ENCODE measurements around the gene ADAT2.

Gene ADAT2

GRCh38 chr6:143390278-143390677 lies 60.2 kb downstream of the ADAT2 start:
- Histone ChIP-seq H2AK5ac (ENCODE audit: low read length) (no peak overlapping the region), H3K4ac (ENCODE audit: low read depth, low read length) (no peak overlapping the region)

DNA sequence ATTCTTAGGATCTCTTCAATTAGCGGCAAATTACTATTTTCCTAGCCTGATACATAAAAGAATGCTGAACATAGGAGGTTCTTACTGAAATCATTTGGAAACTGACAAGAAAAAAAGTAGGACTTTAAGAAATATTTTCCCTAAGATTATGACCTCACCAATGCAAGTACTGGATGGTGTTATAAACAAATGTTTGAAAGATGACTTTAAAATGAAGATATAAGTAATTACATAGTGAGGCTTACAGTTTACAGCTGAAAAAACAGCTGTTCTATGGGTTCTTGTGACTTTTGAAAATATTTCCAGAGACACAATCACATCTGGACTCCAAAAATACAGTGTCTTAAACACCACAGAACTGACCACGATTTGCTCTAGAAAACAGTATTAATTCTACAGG lies 64.9 kb downstream of the ADAT2 start:
- Histone ChIP-seq H4K8ac (ENCODE audit: low read depth, low read length) (no peak overlapping the region), H3K9me3 (ENCODE audit: insufficient read depth, low read depth, low read length) (peaks cover 2% of the 10 kb centered on the region), H3K23ac (ENCODE audit: low read length) (no peak overlapping the region), H2BK12ac (ENCODE audit: low read length) (no peak overlapping the region), H3K4me2 (ENCODE audit: low read length) (no peak overlapping the region), H3K36me3 (ENCODE audit: control insufficient read depth in 1 of 2, insufficient read depth in 2 of 2, low read length in 2 of 2) (no peaks in the 10 kb centered on the region), H3K27ac (ENCODE audit: low read depth, low read length) (no peak overlapping the region), H3K4me1 (ENCODE audit: control insufficient read depth in 1 of 2, insufficient read depth in 2 of 2, low read length in 2 of 2) (no peaks in the 10 kb centered on the region), H3K4me3 (ENCODE audit: low read depth, low read length) (no peak overlapping the region), H4K91ac (ENCODE audit: low read depth, low read length) (no peak overlapping the region), H3K4ac (ENCODE audit: low read depth, low read length) (no peak overlapping the region), H2BK5ac (ENCODE audit: low read depth, low read length, poor library complexity) (no peak overlapping the region), H2AFZ (ENCODE audit: insufficient read depth, low read length, poor library complexity) (no peak overlapping the region), H2AK5ac (ENCODE audit: low read length) (no peak overlapping the region), H3K79me1 (ENCODE audit: low read length) (no peaks in the 10 kb centered on the region), H3K9ac (ENCODE audit: low read length) (no peak overlapping the region), H3K79me2 (ENCODE audit: control insufficient read depth, insufficient read depth, low read length, poor library complexity) (no peaks in the 10 kb centered on the region), H3K14ac (ENCODE audit: low read length) (no peak overlapping the region), H3K18ac (ENCODE audit: low read length) (no peak overlapping the region), H3K27me3 (ENCODE audit: insufficient read depth, low read length) (no peaks in the 10 kb centered on the region), H2BK120ac (ENCODE audit: insufficient read depth, low read length, poor library complexity) (no peak overlapping the region), H4K12ac (ENCODE audit: low read depth, low read length) (no peak overlapping the region)
- WGBS (ENCODE audit: extremely low coverage, insufficient coverage, insufficient read length) = no CpG with 5 or more reads among the region's 2 CpGs
- DNase-seq = no peak

More at GRCh38 chr6:143390278-143390677, 60.2 kb downstream of the ADAT2 start:
- Histone ChIP-seq H4K91ac (ENCODE audit: low read depth, low read length) (no peak overlapping the region), H3K4me2 (ENCODE audit: low read length) (no peak overlapping the region), H2BK5ac (ENCODE audit: low read depth, low read length, poor library complexity) (no peak overlapping the region), H4K12ac (ENCODE audit: low read depth, low read length) (no peak overlapping the region), H3K9me3 (ENCODE audit: insufficient read depth, low read depth, low read length) (peaks cover 2% of the 10 kb centered on the region), H3K36me3 (ENCODE audit: control insufficient read depth in 1 of 2, insufficient read depth in 2 of 2, low read length in 2 of 2) (no peaks in the 10 kb centered on the region), H3K14ac (ENCODE audit: low read length) (no peak overlapping the region), H3K27ac (ENCODE audit: low read depth, low read length) (no peak overlapping the region), H3K4me1 (ENCODE audit: control insufficient read depth in 1 of 2, insufficient read depth in 2 of 2, low read length in 2 of 2) (no peaks in the 10 kb centered on the region), H3K23ac (ENCODE audit: low read length) (no peak overlapping the region), H2BK120ac (ENCODE audit: insufficient read depth, low read length, poor library complexity) (no peak overlapping the region), H3K79me2 (ENCODE audit: control insufficient read depth, insufficient read depth, low read length, poor library complexity) (no peaks in the 10 kb centered on the region), H2BK12ac (ENCODE audit: low read length) (no peak overlapping the region), H3K18ac (ENCODE audit: low read length) (no peak overlapping the region), H2AFZ (ENCODE audit: insufficient read depth, low read length, poor library complexity) (no peak overlapping the region), H3K9ac (ENCODE audit: low read length) (no peak overlapping the region), H4K8ac (ENCODE audit: low read depth, low read length) (no peak overlapping the region), H3K27me3 (ENCODE audit: insufficient read depth, low read length) (no peaks in the 10 kb centered on the region), H3K4me3 (ENCODE audit: low read depth, low read length) (no peak overlapping the region), H3K79me1 (ENCODE audit: low read length) (no peaks in the 10 kb centered on the region)
- WGBS (ENCODE audit: extremely low coverage, insufficient coverage, insufficient read length) = no CpG with 5 or more reads among the region's 3 CpGs
- DNase-seq = no peak

DNA sequence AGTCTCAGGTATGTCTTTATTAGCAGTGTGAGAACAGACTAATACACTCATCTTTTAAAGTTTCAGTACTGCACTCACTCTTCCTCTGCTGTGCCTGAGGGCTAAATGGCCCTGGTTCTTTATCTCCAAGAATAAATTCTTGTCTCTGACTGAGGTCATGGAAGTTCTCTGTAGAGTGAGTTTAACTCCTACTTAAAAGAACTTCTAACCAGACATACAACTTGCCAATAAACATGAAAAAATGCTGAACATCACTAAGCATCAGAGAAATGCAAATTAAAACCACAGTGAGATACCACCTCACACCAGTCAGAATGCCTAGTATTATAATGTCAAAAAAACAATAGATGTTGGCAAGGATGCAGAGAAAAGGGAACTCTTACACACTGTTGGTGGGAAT lies 73.6 kb downstream of the ADAT2 start:
- Histone ChIP-seq H4K12ac (ENCODE audit: low read depth, low read length) (no peak overlapping the region), H3K9me3 (ENCODE audit: insufficient read depth, low read depth, low read length) (peaks cover under 1% of the 10 kb centered on the region), H3K27ac (ENCODE audit: low read depth, low read length) (no peak overlapping the region), H2AFZ (ENCODE audit: insufficient read depth, low read length, poor library complexity) (no peak overlapping the region), H4K8ac (ENCODE audit: low read depth, low read length) (no peak overlapping the region), H3K36me3 (ENCODE audit: control insufficient read depth in 1 of 2, insufficient read depth in 2 of 2, low read length in 2 of 2) (no peaks in the 10 kb centered on the region), H3K14ac (ENCODE audit: low read length) (no peak overlapping the region), H2AK5ac (ENCODE audit: low read length) (no peak overlapping the region), H3K4me3 (ENCODE audit: low read depth, low read length) (no peak overlapping the region), H3K4me1 (ENCODE audit: control insufficient read depth in 1 of 2, insufficient read depth in 2 of 2, low read length in 2 of 2) (no peaks in the 10 kb centered on the region), H3K27me3 (ENCODE audit: insufficient read depth, low read length) (no peaks in the 10 kb centered on the region), H2BK5ac (ENCODE audit: low read depth, low read length, poor library complexity) (no peak overlapping the region), H3K79me2 (ENCODE audit: control insufficient read depth, insufficient read depth, low read length, poor library complexity) (no peaks in the 10 kb centered on the region), H4K91ac (ENCODE audit: low read depth, low read length) (no peak overlapping the region), H3K9ac (ENCODE audit: low read length) (no peak overlapping the region), H3K79me1 (ENCODE audit: low read length) (no peaks in the 10 kb centered on the region), H3K4ac (ENCODE audit: low read depth, low read length) (no peak overlapping the region), H2BK12ac (ENCODE audit: low read length) (no peak overlapping the region), H3K18ac (ENCODE audit: low read length) (no peak overlapping the region), H3K4me2 (ENCODE audit: low read length) (no peak overlapping the region), H3K23ac (ENCODE audit: low read length) (no peak overlapping the region), H2BK120ac (ENCODE audit: insufficient read depth, low read length, poor library complexity) (no peak overlapping the region)
- peak in 1 of 2 donors; percentile 47 for DNase-seq

- Histone ChIP-seq H3K23ac (ENCODE audit: low read length) (no peak overlapping the region), H3K4me2 (ENCODE audit: low read length) (no peak overlapping the region), H4K8ac (ENCODE audit: low read depth, low read length) (no peak overlapping the region), H2AFZ (ENCODE audit: insufficient read depth, low read length, poor library complexity) (no peak overlapping the region), H4K91ac (ENCODE audit: low read depth, low read length) (no peak overlapping the region), H3K9me3 (ENCODE audit: insufficient read depth, low read depth, low read length) (no peaks in the 10 kb centered on the region), H3K4ac (ENCODE audit: low read depth, low read length) (no peak overlapping the region), H3K4me1 (ENCODE audit: control insufficient read depth in 1 of 2, insufficient read depth in 2 of 2, low read length in 2 of 2) (no peaks in the 10 kb centered on the region), H3K4me3 (ENCODE audit: low read depth, low read length) (no peak overlapping the region), H2AK5ac (ENCODE audit: low read length) (no peak overlapping the region), H3K14ac (ENCODE audit: low read length) (no peak overlapping the region), H3K9ac (ENCODE audit: low read length) (no peak overlapping the region), H3K27ac (ENCODE audit: low read depth, low read length) (no peak overlapping the region), H3K36me3 (ENCODE audit: control insufficient read depth in 1 of 2, insufficient read depth in 2 of 2, low read length in 2 of 2) (no peaks in the 10 kb centered on the region), H2BK12ac (ENCODE audit: low read length) (no peak overlapping the region), H2BK120ac (ENCODE audit: insufficient read depth, low read length, poor library complexity) (no peak overlapping the region), H3K27me3 (ENCODE audit: insufficient read depth, low read length) (no peaks in the 10 kb centered on the region), H3K79me2 (ENCODE audit: control insufficient read depth, insufficient read depth, low read length, poor library complexity) (no peaks in the 10 kb centered on the region), H3K18ac (ENCODE audit: low read length) (no peak overlapping the region), H3K79me1 (ENCODE audit: low read length) (no peaks in the 10 kb centered on the region), H4K12ac (ENCODE audit: low read depth, low read length) (no peak overlapping the region), H2BK5ac (ENCODE audit: low read depth, low read length, poor library complexity) (no peak overlapping the region)
- DNase-seq = no peak
- no CpG with 5 or more reads among the region's 3 CpGs for WGBS (ENCODE audit: extremely low coverage, insufficient coverage, insufficient read length)
Measured at GRCh38 chr6:143376375-143376774, 74.1 kb downstream of the ADAT2 start.

Measured in trophoblast cell (in vitro differentiated cells and primary cell).